Measurements from ENCODE around the gene ICAM2. TPM values are rescaled to one million over a fixed set of nuclear protein-coding genes. Genes with fewer than 3 reads are reported as not detected.

The ICAM2 gene
- 22.0 TPM for total RNA-seq
- long read RNA-seq, transcript ICAM2-203 (4 exons, 1,221 nt): minor isoform, 5 of 24 reads
- long read RNA-seq, transcript ICAM2-208 (5 exons, 1,103 nt): major isoform, 12 of 24 reads
- long read RNA-seq, partial matches to known transcripts: 1 of 24 reads
- long read RNA-seq, other reads (novel, unspliced or antisense): 4 of 24 reads

- DNase-seq (ENCODE audit: low spot score): no peak
- intact Hi-C loops (cut with DNase I): no loop called here
These were observed at the start of gene ICAM2 for GRCh38 chr17:64020056-64020766. Gene ICAM2 (minus strand): TSS chr17:64020633. CDS start chr17:64006691, 13,942 bp downstream.

DNA sequence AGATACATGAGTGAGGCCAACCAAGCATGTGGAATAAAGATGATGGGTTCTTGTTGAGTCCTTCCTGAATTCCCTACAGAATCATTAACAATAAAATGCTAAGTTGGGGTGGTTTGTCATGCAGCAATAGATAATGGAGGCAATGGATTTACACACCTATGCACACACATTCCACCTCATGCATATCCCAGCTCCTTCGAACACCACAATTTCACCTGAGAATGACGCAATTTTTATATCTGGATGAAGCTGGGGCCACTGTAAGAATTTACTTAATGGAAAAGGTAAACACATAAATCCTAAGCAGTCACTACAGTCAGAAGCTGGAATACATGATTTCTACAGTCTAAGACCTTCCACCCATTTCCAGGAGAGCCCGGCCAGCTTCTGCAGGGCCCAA lies 49.8 kb upstream of the ICAM2 start:
- no peak for DNase-seq (ENCODE audit: low spot score)
- intact Hi-C loops (cut with DNase I): no loop called here

DNA sequence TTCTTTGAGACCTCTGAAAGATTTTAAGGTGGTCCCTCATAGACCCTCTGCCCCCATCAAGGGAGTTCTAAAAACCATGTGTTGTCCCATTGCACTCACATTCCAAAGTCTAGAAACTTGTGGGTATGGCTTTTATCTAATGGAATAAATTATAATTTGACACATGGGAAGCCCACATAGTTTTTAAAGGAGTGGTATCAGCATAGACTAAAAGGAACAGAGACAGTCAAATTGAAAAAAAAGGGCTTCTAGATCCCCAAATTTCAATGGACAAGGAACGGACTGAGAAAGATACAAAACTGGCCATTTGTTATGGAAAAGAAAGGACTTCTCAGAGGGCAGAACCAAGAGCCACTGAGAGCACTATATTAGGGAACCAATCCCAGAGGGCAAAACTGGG lies 48.7 kb upstream of the ICAM2 start:
- intact Hi-C loops (cut with DNase I): loop anchor here (10.0 kb wide), 1 partner anchor 66 kb away; the partner anchor contains the start of gene ERN1
- DNase-seq (ENCODE audit: low spot score): no peak

GRCh38 chr17:64067657-64068056 lies 47.2 kb upstream of the ICAM2 start:
- no peak for DNase-seq (ENCODE audit: low spot score)
- intact Hi-C loops (cut with DNase I): loop anchor here (10.0 kb wide), 1 partner anchor 67 kb away; the partner anchor contains the start of gene ERN1

GRCh38 chr17:64066716-64067115 lies 46.3 kb upstream of the ICAM2 start:
- no peak for DNase-seq (ENCODE audit: low spot score)
- intact Hi-C loops (cut with DNase I): loop anchor here (10.0 kb wide), 1 partner anchor 68 kb away; the partner anchor contains the start of gene ERN1

DNA sequence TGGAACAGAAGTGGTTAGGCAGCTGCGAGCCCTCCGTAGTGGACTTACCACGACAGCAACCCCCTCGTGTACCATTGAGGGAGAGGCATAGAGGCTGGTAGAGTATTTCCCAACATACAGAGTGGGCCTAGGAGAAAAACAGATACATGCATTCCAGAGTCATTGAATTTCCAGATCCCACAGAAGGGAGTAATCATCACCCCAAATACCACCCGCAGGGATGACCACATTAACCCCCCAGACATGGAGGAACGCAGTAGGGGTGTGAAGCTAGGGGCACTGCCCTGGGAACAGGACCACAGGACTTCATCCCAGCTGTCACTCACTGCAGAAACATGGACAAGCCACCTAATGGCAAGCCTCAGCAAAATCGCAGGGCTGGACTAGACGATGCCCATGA lies 44.7 kb upstream of the ICAM2 start:
- intact Hi-C loops (cut with DNase I): loop anchor here (10.0 kb wide), 1 partner anchor 70 kb away; the partner anchor contains the start of gene ERN1
- no peak for DNase-seq (ENCODE audit: low spot score)

DNA sequence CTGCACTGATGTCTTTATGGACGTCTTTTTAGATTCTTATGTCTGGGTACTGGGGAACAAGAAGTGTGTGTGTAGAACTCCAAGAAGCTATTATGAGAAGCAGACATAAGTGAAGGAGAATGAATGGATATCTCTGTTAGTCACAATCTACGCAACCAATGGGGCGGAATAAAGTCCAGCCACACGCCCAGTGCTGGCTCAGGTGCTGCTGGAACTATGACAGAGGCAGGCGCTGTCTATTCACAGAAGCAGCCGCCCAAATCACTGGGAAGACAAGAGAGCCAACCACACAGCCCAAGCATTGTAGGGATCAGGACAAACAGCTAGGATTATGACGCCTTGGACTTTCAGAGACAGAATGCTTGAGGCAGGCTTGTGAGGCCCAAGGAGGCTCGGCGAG lies 43.9 kb upstream of the ICAM2 start:
- DNase-seq (ENCODE audit: low spot score): no peak
- intact Hi-C loops (cut with DNase I): loop anchor here (10.0 kb wide), 1 partner anchor 70 kb away; the partner anchor contains the start of gene ERN1

DNA sequence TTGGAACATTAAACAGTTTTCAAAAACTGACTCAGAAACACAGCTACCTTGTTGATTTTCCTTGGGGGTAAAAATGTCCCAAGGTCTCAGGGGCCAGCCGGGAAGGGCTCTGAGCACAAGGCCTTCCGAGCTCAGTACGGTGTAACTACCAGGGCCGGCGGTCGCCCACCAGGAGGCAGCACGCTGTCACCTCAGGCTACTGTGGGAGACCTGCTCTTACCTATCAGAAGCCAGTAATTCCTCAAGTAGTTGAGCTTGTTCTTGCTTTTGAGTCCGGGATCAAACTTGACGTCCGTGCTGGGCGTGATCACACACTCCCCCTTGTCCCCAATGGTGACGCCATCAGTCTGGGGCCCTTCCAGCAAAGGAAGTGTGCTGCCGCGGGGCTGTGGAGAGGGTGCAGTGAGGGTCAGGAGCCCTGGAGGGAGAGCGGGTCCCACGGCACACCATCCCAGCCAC lies 43.4 kb upstream of the ICAM2 start:
- DNase-seq (ENCODE audit: low spot score): peak; percentile 85
- intact Hi-C loops (cut with DNase I): loop anchor here (10.0 kb wide), 1 partner anchor 71 kb away; the partner anchor contains the start of gene ERN1

DNA sequence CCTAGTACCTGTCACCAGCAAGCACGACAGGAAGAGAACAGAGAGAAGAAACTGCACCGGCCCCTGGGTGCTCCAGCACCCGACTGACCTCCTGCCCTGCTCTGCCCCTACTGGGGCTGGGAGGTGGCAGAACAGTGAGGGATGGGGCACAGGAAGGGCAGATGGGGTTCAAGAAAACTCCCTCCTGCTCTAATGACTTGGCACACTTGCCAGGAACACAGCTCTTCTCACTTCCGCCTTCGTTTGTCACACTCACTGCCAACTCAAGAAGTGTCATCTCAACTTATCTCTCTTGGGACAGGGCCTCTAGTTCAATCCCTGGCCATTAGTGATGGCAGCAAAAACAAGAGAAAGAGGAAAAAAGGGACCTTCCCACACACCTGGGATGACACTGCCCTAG lies 42.7 kb upstream of the ICAM2 start:
- intact Hi-C loops (cut with DNase I): loop anchor here (10.0 kb wide), 1 partner anchor 72 kb away; the partner anchor contains the start of gene ERN1
- no peak for DNase-seq (ENCODE audit: low spot score)

DNA sequence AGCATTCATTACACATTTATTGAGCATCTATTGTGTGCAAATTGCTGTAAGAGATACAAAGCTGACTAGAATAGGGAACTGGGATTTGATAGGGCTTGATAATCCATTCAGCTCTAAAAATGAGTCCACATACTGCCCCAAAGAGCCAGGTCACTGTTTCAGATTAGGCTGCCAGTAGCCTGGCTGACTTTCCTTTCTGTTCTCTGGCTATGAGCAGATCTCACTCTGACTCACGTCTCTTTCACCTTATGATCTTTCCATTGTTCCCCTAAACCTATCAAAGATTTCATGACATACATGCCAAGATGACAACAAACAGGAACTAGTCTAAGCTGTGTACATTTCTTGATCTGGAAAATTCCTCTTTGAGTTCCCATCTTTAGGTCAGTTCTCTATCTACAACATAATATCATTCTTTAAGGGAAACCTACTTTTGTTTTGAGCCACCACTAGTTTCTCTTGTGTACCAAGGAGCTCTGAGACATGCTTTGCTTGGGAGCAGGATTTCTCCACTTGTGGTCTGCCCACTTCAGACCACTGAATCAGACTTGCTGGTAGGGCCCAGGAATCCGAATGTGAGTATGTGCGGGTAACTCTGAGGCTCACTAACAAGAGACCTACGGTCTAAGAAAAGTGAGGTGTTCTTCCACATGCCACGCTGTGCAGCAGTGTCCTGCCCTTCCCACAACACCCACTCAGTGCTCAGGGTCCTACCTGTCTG lies 40.9 kb upstream of the ICAM2 start:
- intact Hi-C loops (cut with DNase I): loop anchor here (10.0 kb wide), 1 partner anchor 73 kb away; the partner anchor contains the start of gene ERN1
- DNase-seq (ENCODE audit: low spot score): no peak

DNA sequence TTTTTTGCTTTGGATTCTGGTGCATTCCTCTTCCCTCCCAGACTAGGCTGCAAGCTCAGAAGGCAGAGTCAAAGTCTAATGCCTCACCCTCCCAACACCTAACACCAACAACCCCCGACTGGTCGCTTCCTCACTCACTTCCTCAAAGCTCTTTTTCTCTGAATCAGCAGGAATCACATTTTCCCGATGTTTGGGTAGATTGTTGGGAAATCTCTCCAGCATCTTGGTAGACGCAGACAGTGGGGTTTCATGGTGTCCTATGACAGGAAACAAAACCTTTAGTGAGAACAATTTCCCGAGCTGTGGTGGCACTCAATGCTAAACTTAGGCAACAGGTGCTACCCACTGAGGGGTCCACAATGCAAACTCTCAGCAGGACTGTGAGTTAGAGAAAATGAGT lies 39.9 kb upstream of the ICAM2 start:
- no peak for DNase-seq (ENCODE audit: low spot score)
- intact Hi-C loops (cut with DNase I): loop anchor here (10.0 kb wide), 1 partner anchor 74 kb away; the partner anchor contains the start of gene ERN1

- intact Hi-C loops (cut with DNase I): loop anchor here (10.0 kb wide), 1 partner anchor 75 kb away; the partner anchor contains the start of gene ERN1
- DNase-seq (ENCODE audit: low spot score): no peak
These were observed 39.3 kb upstream of the ICAM2 start for GRCh38 chr17:64059756-64060155.

DNA sequence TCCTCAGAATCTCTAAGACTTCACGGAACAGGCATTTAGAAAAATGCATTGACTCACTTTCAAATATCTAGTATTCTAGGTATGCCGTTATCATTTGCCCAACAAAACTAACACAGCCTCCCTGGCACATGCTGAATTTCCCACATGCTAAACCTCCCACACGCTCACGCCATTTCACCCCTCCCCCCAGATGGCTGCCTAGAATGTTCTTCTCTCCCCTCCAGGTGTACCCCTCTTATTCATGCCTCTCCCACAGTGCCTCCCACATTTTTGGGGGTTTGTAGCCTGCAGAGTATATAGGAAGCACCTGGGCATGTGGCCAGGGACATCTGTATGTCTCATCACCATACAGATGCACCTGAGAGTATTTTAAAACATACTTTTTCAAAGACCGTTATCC lies 38.2 kb upstream of the ICAM2 start:
- intact Hi-C loops (cut with DNase I): no loop called here
- DNase-seq (ENCODE audit: low spot score): no peak

DNA sequence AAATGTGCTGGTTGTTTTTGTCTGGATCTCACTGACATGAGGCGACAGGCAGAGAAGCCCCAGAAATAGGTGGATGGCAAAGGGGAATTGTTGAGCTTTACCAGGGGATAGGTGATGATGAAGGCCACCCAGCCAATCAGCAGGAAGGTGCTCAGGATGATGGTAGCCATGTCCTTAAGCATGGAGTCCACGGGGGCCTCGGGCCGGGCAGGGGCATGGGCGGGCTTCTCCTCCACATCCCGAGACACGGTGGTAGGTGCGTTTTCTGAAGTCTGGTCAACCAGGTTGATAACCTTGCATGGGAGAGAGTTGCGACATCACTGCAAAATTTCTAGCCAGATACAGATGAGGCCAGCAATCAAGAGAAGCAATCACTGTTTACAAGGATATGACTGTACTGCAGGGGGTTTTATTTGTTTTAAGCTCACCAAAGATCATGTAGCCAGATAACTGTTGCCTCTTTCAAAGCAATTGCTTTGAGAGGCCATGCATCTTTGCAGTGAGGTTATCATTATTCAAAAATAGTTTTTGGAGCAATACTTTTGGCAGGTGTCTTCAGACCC lies 37.3 kb upstream of the ICAM2 start:
- intact Hi-C loops (cut with DNase I): no loop called here
- DNase-seq (ENCODE audit: low spot score): no peak

GRCh38 chr17:64056269-64057005 lies 36.0 kb upstream of the ICAM2 start:
- intact Hi-C loops (cut with DNase I): no loop called here
- DNase-seq (ENCODE audit: low spot score): no peak

- DNase-seq (ENCODE audit: low spot score): no peak
- intact Hi-C loops (cut with DNase I): no loop called here
These were observed 35.0 kb upstream of the ICAM2 start for GRCh38 chr17:64055183-64056142.

- intact Hi-C loops (cut with DNase I): no loop called here
- DNase-seq (ENCODE audit: low spot score): no peak
These were observed 33.9 kb upstream of the ICAM2 start for GRCh38 chr17:64054304-64054703.

- intact Hi-C loops (cut with DNase I): no loop called here
- DNase-seq (ENCODE audit: low spot score): no peak
These were observed 32.7 kb upstream of the ICAM2 start for GRCh38 chr17:64053101-64053500.
